ENCODE data around the gene ABITRAM. TPM values are rescaled to one million over a fixed set of nuclear protein-coding genes. Genes with fewer than 3 reads are reported as not detected.
"Not testable (repeated sequence)": the region's sequence is repeated elsewhere in the genome, so short reads cannot be mapped to it uniquely, and the experiment has no call there.

The ABITRAM gene, protein sequence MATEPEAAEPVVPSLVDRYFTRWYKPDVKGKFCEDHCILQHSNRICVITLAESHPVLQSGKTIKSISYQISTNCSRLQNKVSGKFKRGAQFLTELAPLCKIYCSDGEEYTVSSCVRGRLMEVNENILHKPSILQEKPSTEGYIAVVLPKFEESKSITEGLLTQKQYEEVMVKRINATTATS
- 16.3 and 22.0 TPM in 2 replicates for total RNA-seq (ENCODE audit: low replicate concordance)

DNA sequence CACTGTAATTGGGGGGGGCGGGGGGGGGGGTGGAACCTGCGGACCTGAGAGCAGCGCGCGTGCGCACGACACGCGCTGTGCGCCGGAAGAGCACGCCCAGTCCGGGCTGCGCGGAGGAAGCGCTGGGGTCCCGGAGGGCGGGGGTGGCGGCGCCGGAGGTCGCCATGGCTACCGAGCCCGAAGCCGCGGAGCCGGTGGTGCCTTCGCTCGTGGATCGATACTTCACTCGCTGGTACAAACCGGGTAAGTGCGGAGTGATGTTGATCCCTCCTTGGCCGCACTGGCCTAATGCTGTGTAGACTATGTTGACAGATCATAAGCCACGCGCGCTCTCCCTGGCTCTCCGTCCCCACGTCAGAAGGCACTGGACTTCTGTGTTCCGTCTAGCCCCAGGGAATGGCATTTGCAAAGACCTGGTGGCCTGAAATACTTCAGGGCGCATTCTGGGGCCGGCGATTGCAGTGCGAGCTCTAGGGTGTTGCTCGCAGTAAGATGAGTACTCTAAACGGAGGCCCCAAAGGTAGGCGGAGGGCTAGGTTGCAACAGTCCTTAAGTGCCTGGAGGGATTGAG lies at the start of gene ABITRAM:
TSS of gene ABITRAM (plus strand) at position 78 of the 571 bp plus-strand sequence. CDS start at position 165, 87 bp downstream.
- H3K4me3 ChIP-seq (ENCODE audit: low read depth, low read length) = peak within 1 kb of the TSS; percentile 96
- peak; percentile 78 for DNase-seq (ENCODE audit: low read depth)
- TF ChIP-seq, protein P1, sequence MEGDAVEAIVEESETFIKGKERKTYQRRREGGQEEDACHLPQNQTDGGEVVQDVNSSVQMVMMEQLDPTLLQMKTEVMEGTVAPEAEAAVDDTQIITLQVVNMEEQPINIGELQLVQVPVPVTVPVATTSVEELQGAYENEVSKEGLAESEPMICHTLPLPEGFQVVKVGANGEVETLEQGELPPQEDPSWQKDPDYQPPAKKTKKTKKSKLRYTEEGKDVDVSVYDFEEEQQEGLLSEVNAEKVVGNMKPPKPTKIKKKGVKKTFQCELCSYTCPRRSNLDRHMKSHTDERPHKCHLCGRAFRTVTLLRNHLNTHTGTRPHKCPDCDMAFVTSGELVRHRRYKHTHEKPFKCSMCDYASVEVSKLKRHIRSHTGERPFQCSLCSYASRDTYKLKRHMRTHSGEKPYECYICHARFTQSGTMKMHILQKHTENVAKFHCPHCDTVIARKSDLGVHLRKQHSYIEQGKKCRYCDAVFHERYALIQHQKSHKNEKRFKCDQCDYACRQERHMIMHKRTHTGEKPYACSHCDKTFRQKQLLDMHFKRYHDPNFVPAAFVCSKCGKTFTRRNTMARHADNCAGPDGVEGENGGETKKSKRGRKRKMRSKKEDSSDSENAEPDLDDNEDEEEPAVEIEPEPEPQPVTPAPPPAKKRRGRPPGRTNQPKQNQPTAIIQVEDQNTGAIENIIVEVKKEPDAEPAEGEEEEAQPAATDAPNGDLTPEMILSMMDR (IDR thresholded peaks at IDR 0.05; ENCODE audit: insufficient read depth, low read length) = no peak

DNA sequence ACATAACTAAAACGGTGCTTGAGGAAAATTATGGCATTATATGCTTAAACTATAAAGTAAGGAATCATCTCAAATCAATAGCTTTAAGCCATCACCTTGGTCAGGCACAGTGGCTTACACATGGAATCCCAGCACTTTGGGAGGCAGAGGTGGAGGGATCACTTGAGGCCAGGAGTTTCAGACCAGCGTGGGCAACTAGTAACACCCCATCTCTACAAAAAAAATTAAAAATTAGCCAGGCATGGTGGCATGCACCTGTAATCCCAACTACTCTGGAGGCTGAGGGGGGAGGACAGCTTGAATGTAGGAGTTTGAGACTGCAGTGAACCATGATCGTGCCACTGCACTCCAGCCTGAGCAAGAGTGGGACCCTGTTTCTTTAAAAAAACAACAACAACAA lies 49.5 kb upstream of the ABITRAM start:
- no peak for DNase-seq (ENCODE audit: low read depth)
- TF ChIP-seq, protein P1 (IDR thresholded peaks at IDR 0.05; ENCODE audit: insufficient read depth, low read length) = no peak
- H3K4me3 ChIP-seq (ENCODE audit: low read depth, low read length) = no peak overlapping the region

DNA sequence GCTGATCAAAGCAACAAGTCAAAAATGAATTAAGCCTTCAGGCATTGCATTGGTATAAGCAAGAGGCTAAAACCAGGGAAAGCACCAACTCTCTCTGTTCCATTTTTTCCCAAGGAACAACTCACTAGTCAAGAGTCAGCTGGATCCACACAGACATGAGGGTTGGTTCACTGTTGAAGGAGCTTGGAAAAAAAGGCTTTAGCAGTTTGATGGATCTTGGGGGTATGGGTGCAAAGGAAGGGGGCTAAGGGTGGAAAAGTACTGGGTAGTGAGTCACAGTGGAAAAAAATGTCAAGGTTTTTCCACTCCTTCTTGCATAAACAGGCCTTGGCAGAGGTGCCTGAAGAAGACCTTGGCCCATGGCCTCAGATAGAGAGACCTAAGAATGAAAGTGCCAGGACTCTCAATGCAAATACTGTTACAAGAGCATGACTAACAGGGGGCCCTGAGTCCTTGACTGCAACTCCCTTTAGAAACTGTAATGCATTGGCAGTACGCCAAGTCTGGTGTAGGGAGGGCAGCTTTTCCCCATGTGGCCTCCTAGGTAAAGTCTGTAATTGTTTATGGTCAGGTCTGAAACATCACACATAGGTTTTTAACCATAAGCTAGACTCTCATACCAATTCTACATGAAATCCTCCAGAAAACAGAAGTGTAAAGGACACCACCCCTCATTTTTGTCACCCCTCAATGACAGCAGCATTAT lies 48.4 kb upstream of the ABITRAM start:
- TF ChIP-seq, protein P1 (IDR thresholded peaks at IDR 0.05; ENCODE audit: insufficient read depth, low read length) = no peak
- H3K4me3 ChIP-seq (ENCODE audit: low read depth, low read length) = no peak overlapping the region
- peak; percentile 78 for DNase-seq (ENCODE audit: low read depth)

DNA sequence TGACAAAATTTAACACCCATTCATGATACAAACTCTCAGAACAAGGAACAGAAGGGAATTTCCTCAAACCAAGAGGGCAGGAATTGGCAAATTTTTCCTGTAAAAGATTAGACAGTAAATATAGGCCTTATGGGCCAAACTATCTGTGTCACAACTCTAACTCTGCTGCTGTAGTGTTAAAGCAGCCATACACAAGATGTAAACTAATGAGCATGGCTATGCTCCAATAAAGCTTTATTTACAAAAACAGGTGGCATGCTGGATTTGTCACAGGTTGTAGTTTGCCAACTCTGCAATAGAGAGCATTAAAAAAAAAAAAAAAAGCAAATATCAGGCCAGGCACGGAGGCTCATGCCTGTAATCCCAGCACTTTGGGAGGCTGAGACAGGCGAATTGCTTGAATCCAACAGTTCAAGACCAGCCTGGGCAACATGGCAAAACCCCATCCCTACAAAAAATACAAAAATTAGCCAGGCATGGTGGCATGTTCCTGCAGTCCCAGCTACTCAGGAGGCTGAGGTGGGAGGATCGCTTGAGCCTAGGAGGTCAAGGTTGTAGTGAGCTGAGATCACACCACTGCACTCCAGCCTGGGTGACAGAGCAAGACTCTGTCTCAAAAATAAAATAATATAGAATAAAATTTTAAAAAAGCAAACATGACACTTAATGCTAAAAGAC lies 47.5 kb upstream of the ABITRAM start:
- H3K4me3 ChIP-seq (ENCODE audit: low read depth, low read length) = not testable (repeated sequence)
- peak; percentile 6 for DNase-seq (ENCODE audit: low read depth)

DNA sequence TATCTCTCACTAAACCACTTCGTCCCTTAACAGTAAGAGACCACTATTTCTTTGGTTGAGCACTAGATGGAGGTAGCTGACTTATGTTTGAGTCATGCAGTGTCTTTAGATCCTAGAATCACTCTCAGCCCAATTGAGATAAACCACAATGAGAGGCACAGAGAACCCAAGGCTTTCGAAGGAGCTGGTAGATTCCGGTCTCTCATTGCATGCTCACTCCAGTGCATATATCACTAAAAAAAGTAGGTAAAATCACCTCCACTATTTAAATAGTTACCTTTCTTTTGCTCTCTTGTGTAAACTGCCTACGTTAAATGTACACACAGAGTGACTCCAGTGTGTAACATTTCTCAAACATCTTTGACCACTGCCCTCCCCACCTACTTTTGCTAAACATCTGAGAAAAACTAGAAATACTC lies 44.5 kb upstream of the ABITRAM start:
- H3K4me3 ChIP-seq (ENCODE audit: low read depth, low read length) = no peak overlapping the region
- DNase-seq (ENCODE audit: low read depth) = peak; percentile 30
- TF ChIP-seq, protein P1 (IDR thresholded peaks at IDR 0.05; ENCODE audit: insufficient read depth, low read length) = peak; percentile 11

DNA sequence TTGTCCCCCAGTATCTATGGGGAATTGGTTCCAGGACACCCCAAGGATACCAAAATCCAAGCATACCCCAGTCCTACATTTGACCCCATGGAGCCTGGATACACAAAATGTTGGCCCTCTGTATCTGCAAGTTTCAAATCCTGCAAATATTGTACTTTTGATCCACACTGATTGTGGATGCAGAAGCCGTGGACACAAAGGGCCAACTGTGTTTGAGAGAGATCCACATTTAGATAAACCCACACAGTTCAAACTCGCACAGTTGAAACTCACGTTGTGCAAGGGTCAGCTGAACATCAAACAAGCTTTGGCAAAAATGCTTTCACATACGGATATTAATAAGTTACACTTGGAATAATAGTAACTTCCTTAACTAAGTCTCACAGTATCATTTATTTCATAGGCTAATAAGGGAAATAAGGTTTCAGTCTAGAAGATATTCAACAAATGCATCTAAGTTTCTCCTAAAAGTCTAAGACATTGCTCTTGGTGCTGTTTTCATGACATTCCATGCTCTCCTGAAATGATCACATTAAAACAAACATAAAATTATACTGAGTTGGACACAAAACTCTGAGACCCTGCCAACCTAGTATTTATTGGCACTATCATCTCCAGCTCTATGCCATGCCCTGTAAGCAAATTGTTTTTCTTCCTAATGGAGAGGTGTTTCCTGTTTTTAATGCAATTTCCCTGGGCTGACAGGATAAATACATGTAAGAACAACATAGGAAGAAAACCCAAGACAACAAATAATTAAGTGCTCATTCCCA lies 39.8 kb upstream of the ABITRAM start:
- no peak overlapping the region for H3K4me3 ChIP-seq (ENCODE audit: low read depth, low read length)
- TF ChIP-seq, protein P1 (IDR thresholded peaks at IDR 0.05; ENCODE audit: insufficient read depth, low read length) = no peak
- no peak for DNase-seq (ENCODE audit: low read depth)
